GM21786 (cell line): ENCODE results near the gene GAST.

Experiments used
- ATAC-seq: cut with Tn5 transposase; IDR thresholded peaks from one replicate; pipeline ENCODE4 v1.9.1; 2021; ENCODE audit not compliant: unreplicated experiment

Gene GAST

DNA sequence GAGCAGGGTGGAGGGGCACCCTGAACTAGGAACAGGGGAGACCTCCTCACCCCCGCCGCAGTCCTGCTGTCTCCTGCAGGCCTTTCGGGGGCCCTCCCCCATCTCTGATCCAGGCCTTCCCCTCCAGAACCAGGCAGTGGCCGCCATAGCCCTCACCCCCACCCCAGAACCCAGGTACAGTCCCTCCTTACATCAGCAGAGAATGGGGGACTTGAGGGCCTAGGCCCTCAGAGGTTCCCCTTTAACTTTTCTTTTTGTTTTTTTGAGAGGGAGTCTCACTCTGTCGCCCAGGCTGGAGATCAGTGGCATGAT is 26.6 kb downstream of the GAST start:
- no peak for ATAC-seq

DNA sequence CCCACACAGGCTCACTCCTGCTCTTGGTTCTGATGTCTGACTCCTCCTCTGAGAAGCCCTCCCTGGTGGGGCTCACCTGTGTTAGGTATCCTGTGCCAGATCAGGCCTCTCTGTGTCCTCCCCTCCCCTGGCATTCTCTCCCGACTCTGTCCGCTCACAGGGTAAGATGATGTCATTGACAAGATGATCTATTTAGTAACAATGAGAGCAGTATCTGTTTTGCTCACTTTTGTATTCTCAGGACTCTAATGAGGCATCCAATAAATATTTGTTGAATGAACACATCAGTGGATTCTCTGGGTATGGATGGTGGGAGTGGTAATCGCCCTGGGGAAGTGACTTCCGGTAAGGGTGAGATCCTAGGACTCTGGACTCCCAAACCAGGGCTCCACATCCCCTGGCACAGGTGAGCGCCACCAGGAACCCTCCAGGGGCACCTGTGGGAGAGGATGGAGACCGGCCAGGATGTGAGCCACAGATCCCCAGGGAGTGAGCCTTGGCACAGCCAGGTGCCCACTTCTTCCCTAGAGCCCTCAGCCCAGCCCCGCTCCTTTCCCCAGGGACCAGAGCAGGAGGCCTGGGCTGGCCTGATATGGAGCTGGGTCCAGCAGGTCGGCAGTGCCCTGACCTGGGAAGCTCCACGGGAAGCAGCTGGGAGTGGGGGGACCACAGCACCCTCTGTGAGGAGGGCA is 27.7 kb downstream of the GAST start:
- ATAC-seq = no peak

DNA sequence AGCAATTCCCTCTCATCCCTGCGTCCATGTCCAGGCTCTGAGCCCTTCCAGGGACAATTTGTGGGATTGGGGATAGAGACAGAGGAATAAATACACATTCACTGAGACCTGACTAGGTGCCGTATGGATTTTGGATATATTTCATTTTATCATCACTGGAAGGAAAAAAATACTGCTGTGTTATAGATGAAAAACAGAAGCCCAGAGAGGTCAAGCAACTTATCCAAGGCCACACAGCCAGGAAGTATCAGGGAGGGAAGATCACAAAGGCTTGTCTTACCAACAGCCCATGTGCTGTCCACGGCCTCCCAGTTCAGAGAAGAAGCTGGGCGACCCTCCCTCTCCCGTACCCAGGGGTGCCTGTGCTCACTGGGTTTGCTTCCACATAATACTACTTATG is 28.4 kb downstream of the GAST start:
- no peak for ATAC-seq

DNA sequence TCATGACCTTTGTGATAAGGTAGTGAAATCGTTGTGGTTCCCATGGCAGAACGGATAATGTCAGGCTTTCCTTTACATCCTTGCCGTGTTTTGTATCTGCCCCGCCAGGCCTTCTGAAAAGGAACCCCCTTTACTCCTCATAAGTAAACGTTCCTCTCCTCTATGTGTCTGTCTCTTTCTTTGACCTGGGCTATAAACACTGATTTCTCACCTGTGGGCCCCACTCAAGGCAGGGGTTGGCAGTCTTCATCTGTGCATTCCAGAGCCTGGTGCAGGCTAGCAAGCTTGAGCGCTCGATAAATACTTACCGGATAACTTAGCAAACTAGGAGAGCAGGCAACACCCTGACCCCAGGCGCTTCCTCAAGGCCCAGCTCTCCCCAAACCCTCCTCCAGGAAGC is 29.6 kb downstream of the GAST start:
- no peak for ATAC-seq

DNA sequence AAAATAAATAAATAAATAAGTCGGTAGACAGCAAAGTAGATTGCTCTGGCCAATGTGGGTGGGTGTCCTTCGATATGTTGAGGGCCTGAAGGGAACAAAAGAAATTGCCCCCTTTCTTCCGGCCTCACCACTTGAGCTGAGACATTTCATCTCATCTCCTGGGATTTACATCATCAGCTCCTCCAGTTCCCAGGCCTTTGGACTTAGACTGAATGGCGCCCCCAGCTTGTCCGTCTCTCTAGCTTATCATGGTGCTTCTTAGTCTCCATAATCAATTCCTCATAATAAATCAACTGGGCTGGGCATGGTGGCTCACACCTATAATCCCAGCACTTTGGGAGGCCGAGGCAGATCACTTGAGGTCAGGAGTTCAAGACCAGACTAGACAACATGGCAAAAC is 36.1 kb downstream of the GAST start:
- no peak for ATAC-seq

DNA sequence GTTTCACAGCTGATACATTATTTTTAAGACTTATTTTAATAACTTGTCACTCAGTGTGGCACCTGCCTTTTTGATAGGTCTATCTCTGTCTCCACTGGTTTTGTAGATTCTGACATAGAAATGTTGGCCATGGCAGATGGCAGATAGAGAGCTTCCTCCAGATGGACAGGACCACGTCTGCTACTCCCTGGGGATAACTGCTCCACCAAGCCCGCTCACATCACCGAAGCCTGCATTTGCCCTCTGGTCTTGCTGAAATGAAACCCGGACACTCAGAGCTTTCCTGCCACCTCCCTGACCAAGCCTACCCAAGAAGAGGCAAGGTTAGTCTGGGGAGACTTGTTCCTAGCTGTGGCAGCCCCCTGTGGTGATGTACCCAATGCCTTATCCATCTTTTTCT is 38.7 kb downstream of the GAST start:
- no peak for ATAC-seq

DNA sequence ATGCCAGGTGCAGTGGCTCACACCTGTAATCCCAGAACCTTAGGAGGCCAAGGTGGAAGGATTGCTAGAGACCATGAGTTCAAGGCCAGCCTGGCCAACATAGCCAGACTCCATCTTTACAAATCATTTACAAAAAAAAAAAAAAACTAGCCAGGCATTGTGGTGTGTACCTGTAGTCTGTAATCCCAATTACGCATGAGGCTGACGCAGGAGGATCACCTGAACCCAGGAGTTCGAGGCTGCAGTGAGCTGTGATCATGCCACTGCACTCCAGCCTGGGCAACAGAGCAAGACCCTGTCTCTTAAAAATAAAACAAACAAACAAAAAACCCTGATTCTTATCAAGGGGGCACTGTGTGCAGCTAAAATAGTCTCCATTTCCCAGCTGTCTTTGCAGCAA is 39.2 kb downstream of the GAST start:
- ATAC-seq = no peak

DNA sequence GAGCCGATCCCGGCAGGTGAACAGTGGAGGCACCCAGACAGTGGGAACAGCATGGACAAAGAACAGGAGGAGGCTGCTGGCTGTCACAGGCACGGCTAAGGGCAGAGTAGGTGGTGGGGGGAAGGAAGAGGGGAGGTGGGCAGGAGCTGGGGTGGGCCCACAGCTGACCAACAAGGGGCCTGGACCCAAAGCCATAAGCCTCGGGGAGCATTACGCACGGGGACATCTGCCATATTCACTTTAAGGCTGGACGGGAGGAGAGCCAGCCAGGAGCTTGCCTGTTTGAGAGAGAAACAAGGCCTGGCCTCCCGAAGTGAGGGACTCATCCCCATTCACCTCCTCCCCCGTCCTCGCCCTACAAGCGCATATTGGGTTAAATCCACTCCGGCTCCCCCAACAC is 41.9 kb downstream of the GAST start:
- ATAC-seq = no peak

DNA sequence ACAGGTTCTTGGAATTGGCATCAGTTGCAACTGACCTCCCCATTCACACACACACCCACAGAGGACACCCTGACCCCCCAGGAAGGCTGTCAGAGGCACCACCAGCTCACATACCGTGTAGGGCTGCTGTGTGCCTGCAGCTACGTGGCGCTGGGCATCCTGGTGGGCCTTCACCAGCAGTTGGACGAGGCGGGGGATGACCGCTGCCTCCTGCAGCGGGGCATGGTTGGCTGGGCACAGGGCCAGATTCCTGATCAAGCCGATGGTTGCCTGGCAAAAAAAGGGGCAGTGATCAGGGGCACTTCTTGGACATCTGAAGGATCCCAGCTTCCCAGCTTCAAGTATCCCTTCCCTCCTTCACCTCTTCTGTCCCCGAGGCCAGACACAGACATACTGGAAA is 46.5 kb downstream of the GAST start:
- no peak for ATAC-seq

DNA sequence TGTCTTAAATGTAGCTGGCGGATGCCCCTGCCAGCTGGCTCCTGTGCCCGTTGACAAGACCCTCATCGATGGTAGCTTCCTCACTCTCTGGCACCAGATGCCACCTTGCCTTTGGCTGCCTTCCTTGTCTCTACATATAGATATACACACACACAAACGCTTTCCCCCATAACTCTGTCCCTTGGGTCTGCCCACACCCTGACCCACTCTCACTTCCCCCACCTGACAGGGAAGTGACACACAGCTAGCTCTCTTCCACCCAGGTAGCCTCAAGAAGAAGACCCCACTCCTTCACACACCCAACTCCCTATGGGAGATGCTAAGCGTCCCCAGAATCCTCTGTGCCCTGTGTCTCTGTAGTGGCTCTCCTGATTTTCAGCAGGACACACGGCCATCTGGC is 48.7 kb downstream of the GAST start:
- ATAC-seq = no peak

DNA sequence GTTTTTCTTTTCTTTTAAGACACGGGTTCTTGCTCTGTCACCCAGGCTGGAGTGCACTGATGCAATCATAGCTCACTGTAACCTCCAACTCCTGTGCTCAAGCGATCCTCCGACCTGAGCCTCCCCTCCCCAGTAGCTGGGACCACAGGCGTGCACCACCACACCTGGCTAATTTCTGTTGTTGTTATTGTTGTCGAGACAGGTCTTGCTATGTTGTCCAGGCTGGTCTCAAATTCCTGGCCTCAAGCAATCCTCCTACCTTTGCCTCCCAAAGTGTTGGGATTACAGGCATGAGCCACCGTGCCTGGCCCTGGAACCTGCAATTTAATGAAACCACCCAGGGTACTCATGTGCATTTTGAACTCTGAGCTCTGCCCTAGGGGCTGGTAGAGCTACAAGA is 50.3 kb downstream of the GAST start:
- ATAC-seq = no peak

DNA sequence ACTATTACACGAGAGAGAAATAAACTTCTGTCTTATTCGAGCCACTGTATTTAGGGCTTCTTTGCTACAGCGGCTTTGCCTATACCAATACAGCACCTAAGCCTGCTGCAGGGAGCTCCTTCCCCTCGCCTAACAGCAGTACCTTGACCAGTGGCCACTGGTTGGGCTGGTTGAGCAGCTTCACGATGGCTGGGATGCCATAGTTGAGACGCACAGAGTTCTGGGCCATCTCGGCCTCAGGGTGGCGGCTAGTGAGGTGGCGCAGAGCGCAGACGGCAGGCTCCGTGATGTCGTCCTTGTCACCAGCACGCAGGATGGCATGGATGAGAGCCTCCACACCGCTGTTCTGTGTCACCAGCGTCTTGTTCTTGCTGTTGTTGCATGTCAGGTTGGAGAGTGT is 50.7 kb downstream of the GAST start:
- ATAC-seq = no peak

DNA sequence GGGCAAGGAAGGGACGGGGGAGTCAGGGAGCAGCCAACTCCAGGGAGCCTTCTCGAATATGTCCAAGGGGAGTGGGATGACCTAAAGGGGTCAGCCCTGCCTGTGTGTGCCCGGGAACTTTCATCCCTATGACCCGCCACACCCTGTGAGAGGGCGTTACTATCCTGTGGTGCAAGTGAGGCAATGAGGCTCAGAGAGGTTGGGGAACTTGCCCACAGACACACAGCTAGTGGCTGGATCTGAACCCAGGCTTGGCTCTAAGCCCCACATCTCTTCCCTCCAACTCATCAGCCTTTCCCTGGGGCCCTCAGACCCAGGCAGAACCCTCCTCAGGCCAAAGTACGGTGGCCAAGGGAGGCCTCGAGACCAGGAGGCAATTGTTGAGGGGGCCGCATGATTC is 51.2 kb downstream of the GAST start:
- no peak for ATAC-seq
